HG03354 (cell line): ENCODE measurements around the gene EFNA1.

Source experiments
- ATAC-seq: cut with Tn5 transposase; IDR thresholded peaks from one replicate; pipeline ENCODE4 v1.9.1; 2021; ENCODE audit warnings: mild to moderate bottlenecking; ENCODE audit not compliant: unreplicated experiment, poor library complexity, severe bottlenecking

EFNA1 gene

GRCh38 chr1:155184351-155184811, 56.7 kb downstream of the EFNA1 start:
- ATAC-seq, result no peak
